ENCODE measurements around the gene SAC3D1.

The SAC3D1 gene

DNA sequence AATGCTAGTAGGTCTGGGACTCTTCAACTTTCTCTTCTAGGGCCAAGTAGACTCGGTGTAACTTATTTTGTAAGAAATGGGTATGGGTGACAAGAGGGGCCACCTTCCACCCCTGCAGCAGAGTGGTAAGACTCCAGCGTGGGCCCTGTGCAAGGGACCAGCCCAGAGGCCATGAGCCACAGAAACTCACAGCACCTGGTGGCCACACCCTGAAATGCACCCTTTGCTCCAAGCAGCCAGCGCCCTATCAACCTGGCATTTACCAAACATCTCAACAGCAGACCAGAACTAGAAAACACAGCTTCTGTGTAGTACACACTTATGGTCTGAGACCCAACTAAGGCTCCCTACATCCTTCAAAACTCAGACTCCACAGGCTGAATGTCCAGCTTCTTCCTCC is 37.1 kb downstream of the SAC3D1 start:
- Histone ChIP-seq H3K36me3 (replicated peaks) (peaks cover 72% of the 10 kb centered on the region), H3K4me1 (peaks cover 6% of the 10 kb centered on the region), H3K4me3 (no peak overlapping the region), H3K27me3 (ENCODE audit: low read depth) (no peaks in the 10 kb centered on the region), H3K9me3 (no peaks in the 10 kb centered on the region)
- in situ Hi-C loops (cut with MboI; ENCODE audit: low sequenced_read_pairs) = no loop called here
- DNase-seq (ENCODE audit: low spot score in 2 of 2) = peak in 1 of 2 experiments; percentile 76

DNA sequence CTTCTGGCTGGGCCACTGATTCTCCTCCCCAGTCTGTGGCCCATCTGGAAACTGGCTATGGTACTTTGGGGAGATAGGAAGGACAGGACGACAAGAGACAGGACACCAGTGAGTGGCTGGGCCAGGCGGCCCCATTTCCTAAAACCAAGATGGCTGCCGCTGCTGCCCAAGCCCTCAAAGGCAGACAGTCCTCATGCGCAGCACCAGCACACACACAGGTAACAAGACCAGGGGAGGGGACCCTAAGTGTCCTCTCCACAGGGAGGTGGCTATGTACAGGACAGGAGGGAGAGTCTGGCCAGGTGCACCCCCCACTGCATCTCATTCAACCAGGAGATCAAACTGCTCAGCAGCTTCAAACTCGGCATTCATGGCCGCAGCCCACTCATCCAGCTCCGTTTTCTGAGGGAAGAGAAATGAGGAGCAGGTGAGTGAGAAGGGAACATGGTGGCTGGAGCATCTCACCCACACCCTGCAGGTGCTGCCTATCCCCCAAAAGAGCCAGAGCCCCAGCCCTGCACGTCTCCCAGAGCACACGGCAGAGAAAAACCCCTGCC is 37.9 kb downstream of the SAC3D1 start:
- H3K4me3 ChIP-seq = no peak overlapping the region
- peaks cover 6% of the 10 kb centered on the region for H3K4me1 ChIP-seq
- in situ Hi-C loops (cut with MboI; ENCODE audit: low sequenced_read_pairs) = no loop called here
- H3K27me3 ChIP-seq (ENCODE audit: low read depth) = no peaks in the 10 kb centered on the region
- DNase-seq (ENCODE audit: low spot score in 2 of 2) = no peak
- H3K36me3 ChIP-seq (replicated peaks) = peaks cover 77% of the 10 kb centered on the region
- no peaks in the 10 kb centered on the region for H3K9me3 ChIP-seq

- in situ Hi-C loops (cut with MboI; ENCODE audit: low sequenced_read_pairs) = no loop called here
- Histone ChIP-seq H3K9me3 (no peaks in the 10 kb centered on the region), H3K36me3 (replicated peaks) (peaks cover 69% of the 10 kb centered on the region), H3K4me3 (peak overlapping the region; percentile 98), H3K4me1 (peaks cover 6% of the 10 kb centered on the region), H3K27me3 (ENCODE audit: low read depth) (no peaks in the 10 kb centered on the region)
- DNase-seq (ENCODE audit: low spot score in 2 of 2) = no peak
Observed at GRCh38 chr11:65083134-65083833, 42.3 kb downstream of the SAC3D1 start.

DNA sequence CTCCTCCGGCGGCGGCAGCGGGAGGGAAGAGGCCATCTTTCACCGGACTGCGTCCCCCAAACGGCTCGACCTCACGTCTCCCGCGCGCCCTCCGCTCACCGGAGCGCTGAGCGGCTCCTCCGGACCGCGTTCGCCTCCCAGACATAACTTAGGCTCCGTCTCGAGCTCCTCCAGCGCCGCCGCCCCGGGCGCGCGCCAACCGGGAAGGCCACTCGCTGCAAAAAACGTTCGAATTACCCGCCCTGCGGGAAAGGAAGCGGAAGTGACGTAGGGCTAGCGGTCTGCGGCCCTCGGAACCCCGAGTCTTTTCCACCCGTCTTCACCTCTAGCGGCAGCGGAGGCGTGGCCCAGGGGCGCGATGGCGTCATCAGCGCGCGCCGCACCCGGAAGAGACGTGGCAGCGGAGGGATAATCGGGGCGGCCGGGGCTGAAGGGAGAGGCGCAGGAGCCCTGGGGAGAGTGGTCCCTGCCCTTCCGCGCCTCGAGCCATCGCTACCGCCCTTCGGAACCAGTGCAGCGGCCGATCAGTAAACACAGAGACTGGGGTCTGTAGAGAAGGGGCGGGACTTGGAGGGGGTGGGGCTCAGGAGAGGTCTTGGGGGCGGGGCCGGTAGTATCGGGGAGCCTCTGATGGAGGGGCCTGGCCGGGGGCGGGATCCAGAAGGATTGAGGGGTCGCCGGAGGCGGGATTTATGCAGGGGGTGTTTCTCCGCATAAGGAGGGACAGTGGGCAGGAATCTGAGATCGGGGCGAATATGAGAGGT is 43.0 kb downstream of the SAC3D1 start, which contains the start of the genes CDCA5 and ZFPL1:
Gene CDCA5 (minus strand): TSS at position 207 of the 764 bp plus-strand sequence. CDS start 62 bp downstream, at position 145.
Gene ZFPL1 (plus strand): TSS at position 389 of the 764 bp plus-strand sequence. CDS start 477 bp downstream, outside the sequence.
- H3K9me3 ChIP-seq = no peaks in the 10 kb centered on the region
- in situ Hi-C loops (cut with MboI; ENCODE audit: low sequenced_read_pairs) = no loop called here
- H3K27me3 ChIP-seq (ENCODE audit: low read depth) = no peaks in the 10 kb centered on the region
- H3K4me3 ChIP-seq = peak within 1 kb of the TSS; percentile 98
- H3K4me1 ChIP-seq = peaks cover 6% of the 10 kb centered on the region
- peak; percentile 94 to 96 for DNase-seq (ENCODE audit: low spot score in 2 of 2)
- peaks cover 62% of the 10 kb centered on the region for H3K36me3 ChIP-seq (replicated peaks)

DNA sequence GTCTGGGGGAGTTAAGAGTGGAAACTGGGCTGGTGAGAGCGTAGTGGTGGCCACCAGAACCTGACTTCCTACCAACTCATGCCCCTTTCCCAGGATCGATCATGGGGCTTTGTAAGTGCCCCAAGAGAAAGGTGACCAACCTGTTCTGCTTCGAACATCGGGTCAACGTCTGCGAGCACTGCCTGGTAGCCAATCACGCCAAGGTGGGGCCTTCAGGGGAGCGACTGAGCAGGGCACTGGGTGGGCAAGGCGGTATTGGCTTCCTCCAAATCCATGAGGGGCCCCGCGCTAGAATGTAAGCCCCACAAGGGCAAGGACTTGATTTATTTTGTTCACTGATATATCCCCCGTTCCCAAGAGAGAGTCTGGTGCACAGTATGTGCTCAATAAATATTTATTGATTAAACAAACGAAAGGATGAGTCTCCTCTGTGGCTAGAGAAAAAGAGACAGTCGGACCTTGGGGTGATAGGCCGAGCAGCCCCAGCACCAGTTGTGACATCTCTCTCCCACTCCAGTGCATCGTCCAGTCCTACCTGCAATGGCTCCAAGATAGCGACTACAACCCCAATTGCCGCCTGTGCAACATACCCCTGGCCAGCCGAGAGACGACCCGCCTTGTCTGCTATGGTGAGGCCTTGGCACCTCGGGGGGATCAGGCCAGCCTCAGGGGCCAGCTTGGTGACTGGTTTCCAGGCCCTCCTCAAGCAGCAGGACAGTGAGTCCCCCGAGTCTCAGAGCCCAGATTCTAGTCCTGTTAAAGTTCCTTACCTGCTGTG is 43.8 kb downstream of the SAC3D1 start:
- H3K4me3 ChIP-seq = peak overlapping the region; percentile 98
- DNase-seq (ENCODE audit: low spot score in 2 of 2) = no peak
- H3K4me1 ChIP-seq = peaks cover 6% of the 10 kb centered on the region
- H3K36me3 ChIP-seq (replicated peaks) = peaks cover 54% of the 10 kb centered on the region
- H3K27me3 ChIP-seq (ENCODE audit: low read depth) = no peaks in the 10 kb centered on the region
- in situ Hi-C loops (cut with MboI; ENCODE audit: low sequenced_read_pairs) = no loop called here
- no peaks in the 10 kb centered on the region for H3K9me3 ChIP-seq

DNA sequence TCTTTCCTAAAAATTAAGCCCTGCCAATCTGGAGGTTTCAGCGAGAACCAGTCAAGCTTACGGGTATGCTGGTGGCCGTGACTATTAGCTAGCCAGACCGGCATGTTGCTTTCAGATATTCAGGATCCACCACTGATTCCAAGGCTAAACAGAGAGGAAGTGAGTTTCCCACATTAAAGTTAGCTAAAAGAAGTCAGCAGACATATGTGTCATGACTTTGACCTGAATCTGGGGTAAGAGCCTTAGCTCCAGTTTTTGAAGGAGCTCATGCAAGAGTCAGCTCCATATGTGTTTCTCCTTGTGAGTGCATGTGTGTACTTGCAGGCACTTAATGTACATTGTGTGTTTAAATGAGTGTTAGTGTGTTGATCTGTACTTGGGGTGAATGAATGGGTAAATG is 44.4 kb downstream of the SAC3D1 start:
- H3K4me3 ChIP-seq = no peak overlapping the region
- no peak for DNase-seq (ENCODE audit: low spot score in 2 of 2)
- in situ Hi-C loops (cut with MboI; ENCODE audit: low sequenced_read_pairs) = no loop called here
- no peaks in the 10 kb centered on the region for H3K27me3 ChIP-seq (ENCODE audit: low read depth)
- peaks cover 47% of the 10 kb centered on the region for H3K36me3 ChIP-seq (replicated peaks)
- H3K9me3 ChIP-seq = no peaks in the 10 kb centered on the region
- H3K4me1 ChIP-seq = peaks cover 6% of the 10 kb centered on the region

DNA sequence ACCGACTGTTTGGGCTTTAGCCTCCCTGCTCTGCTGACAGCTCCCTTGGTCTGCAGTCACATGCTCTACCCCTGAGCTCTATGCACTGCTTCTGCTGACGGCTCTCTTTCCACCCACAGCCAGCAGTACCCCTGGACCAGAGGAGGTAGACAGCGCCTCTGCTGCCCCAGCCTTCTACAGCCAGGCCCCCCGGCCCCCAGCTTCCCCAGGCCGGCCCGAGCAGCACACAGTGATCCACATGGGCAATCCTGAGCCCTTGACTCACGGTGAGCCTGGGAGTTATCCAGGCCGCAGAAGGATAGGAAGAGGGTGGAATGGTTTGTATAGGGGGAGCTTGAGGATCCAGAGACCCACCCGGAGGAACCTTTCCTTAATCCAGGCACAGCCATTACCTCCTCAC is 45.8 kb downstream of the SAC3D1 start:
- no peaks in the 10 kb centered on the region for H3K9me3 ChIP-seq
- peaks cover 6% of the 10 kb centered on the region for H3K4me1 ChIP-seq
- no peaks in the 10 kb centered on the region for H3K27me3 ChIP-seq (ENCODE audit: low read depth)
- peaks cover 34% of the 10 kb centered on the region for H3K36me3 ChIP-seq (replicated peaks)
- no peak for DNase-seq (ENCODE audit: low spot score in 2 of 2)
- no peak overlapping the region for H3K4me3 ChIP-seq
- in situ Hi-C loops (cut with MboI; ENCODE audit: low sequenced_read_pairs) = no loop called here

- peaks cover 30% of the 10 kb centered on the region for H3K36me3 ChIP-seq (replicated peaks)
- peaks cover 6% of the 10 kb centered on the region for H3K4me1 ChIP-seq
- no peak for DNase-seq (ENCODE audit: low spot score in 2 of 2)
- H3K27me3 ChIP-seq (ENCODE audit: low read depth) = no peaks in the 10 kb centered on the region
- H3K9me3 ChIP-seq = no peaks in the 10 kb centered on the region
- in situ Hi-C loops (cut with MboI; ENCODE audit: low sequenced_read_pairs) = no loop called here
- H3K4me3 ChIP-seq = no peak overlapping the region
Observed at GRCh38 chr11:65087216-65087615, 46.2 kb downstream of the SAC3D1 start.

DNA sequence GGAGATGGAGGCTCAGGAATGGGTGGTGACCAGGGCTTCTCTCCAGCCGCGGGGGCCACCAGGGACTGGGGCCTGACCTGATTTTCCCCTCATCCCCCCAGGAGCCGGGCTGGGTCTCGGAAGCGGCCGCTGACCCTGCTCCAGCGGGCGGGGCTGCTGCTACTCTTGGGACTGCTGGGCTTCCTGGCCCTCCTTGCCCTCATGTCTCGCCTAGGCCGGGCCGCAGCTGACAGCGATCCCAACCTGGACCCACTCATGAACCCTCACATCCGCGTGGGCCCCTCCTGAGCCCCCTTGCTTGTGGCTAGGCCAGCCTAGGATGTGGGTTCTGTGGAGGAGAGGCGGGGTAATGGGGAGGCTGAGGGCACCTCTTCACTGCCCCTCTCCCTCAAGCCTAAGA is 46.8 kb downstream of the SAC3D1 start:
- no peak for DNase-seq (ENCODE audit: low spot score in 2 of 2)
- Histone ChIP-seq H3K4me3 (no peak overlapping the region), H3K36me3 (replicated peaks) (peaks cover 26% of the 10 kb centered on the region), H3K9me3 (no peaks in the 10 kb centered on the region), H3K4me1 (peaks cover 2% of the 10 kb centered on the region; the same call in 1 of the 2 replicates), H3K27me3 (ENCODE audit: low read depth) (no peaks in the 10 kb centered on the region)
- in situ Hi-C loops (cut with MboI; ENCODE audit: low sequenced_read_pairs) = no loop called here

DNA sequence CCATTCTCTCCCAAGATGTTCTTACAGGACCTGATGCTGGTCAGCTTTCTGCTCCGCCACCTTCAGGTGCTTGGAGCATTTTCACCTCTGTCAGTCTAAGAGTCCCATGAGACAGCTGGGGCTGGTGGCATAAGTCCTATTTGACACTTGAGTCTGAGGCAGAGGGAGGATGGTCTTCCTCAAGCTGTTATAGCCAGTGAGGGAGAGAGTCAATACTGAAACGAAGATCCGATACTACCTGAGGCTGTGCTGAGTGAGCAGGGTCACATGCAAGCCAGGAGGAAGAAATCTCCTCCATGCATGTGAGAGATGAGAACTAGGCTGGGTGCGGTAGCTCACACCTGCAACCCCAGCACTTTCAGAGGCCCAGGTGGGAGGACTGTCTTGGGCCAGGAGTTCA is 48.6 kb downstream of the SAC3D1 start:
- in situ Hi-C loops (cut with MboI; ENCODE audit: low sequenced_read_pairs) = no loop called here
- H3K27me3 ChIP-seq (ENCODE audit: low read depth) = no peaks in the 10 kb centered on the region
- H3K4me1 ChIP-seq = no peaks in the 10 kb centered on the region
- H3K36me3 ChIP-seq (replicated peaks) = peaks cover 19% of the 10 kb centered on the region
- H3K4me3 ChIP-seq = no peak overlapping the region
- DNase-seq (ENCODE audit: low spot score in 2 of 2) = no peak
- H3K9me3 ChIP-seq = no peaks in the 10 kb centered on the region

- no peak for DNase-seq (ENCODE audit: low spot score in 2 of 2)
- Histone ChIP-seq H3K9me3 (no peaks in the 10 kb centered on the region), H3K4me3 (no peak overlapping the region), H3K4me1 (peaks cover under 1% of the 10 kb centered on the region; the same call in 1 of the 2 replicates), H3K27me3 (ENCODE audit: low read depth) (no peaks in the 10 kb centered on the region), H3K36me3 (replicated peaks) (peaks cover 19% of the 10 kb centered on the region)
- in situ Hi-C loops (cut with MboI; ENCODE audit: low sequenced_read_pairs) = no loop called here
Observed at GRCh38 chr11:65090628-65091027, 49.6 kb downstream of the SAC3D1 start.

Data from HAP-1 (cell line).